GM19467 (cell line): Measurements from ENCODE around the gene YTHDC2.
A peak's percentile ranks its signal among the peaks of the same experiment; 100 is the strongest.

Experiments used
- ATAC-seq: cut with Tn5 transposase; IDR thresholded peaks from one replicate; pipeline ENCODE4 v1.9.1; 2021; ENCODE audit warnings: mild to moderate bottlenecking, moderate library complexity; ENCODE audit not compliant: unreplicated experiment

The YTHDC2 gene

DNA sequence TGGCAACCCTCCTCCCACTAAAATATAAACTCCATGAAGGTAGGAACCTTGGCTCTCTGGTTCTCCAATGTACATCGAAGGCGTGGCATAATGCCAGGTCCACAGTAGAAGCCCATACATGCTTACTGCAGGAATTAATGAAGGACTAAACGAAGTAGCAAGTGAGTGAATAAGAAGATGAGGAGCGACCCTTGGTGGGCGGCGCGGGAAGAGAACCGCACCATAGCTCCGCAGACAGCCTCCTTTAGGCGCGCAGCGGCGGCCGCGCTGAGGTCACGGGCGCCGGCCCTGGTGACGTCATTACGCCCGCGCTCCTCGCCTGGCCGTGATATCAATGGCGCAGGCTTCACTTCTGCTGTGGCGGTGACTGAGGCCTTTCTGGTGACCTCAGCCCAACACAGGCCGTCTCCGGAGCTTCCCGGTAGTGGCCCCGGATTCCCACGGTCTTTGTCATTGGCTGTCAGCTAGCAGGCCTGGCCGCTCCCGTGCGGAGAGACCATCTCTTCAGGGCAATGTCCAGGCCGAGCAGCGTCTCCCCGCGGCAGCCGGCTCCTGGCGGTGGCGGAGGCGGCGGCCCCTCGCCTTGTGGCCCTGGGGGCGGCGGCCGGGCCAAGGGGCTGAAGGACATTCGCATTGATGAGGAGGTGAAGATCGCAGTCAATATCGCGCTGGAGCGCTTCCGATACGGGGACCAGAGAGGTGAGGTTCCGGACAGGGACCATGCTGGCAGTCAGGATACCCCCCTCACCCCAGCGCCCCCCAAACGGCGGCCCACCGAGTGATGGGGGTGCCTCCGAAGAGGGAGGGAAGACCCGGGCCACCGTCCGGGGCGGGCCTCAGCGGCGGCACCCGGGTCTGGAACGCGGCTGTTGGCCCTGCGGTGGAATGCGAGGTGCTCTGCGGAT lies at the start of gene YTHDC2:
Gene YTHDC2 (plus strand): TSS at position 311 of the 905 bp plus-strand sequence. CDS start 202 bp downstream, at position 513.
- ATAC-seq, result peak; percentile 99

- no peak for ATAC-seq
These were observed 39.3 kb upstream of the YTHDC2 start for GRCh38 chr5:113474100-113474728.

GRCh38 chr5:113478691-113479090 lies 34.8 kb upstream of the YTHDC2 start:
- no peak for ATAC-seq

- ATAC-seq, result no peak
These were observed 33.3 kb upstream of the YTHDC2 start for GRCh38 chr5:113480243-113480642.

DNA sequence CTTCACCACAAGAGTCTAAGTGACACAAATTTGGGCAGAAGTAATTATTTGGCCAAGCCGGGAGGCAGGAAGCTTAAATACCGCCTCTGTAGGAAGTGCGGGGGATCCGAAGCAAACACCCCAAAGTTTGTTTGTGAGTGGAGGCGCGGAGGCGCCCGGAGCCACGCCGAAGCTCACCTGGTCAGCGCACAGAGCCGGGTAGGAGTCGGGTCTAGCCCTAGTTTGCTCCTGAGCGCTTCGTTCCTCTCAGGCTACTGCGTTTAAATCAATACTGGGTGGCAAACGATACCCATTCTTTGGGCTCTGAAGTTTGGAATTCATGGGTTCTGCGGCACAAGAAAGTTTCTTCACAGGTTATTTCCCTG lies 26.1 kb upstream of the YTHDC2 start:
- no peak for ATAC-seq

GRCh38 chr5:113487781-113488644 lies 25.5 kb upstream of the YTHDC2 start, which contains the start of gene MCC:
Gene MCC (minus strand): TSS chr5:113488453.
- ATAC-seq, result no peak

DNA sequence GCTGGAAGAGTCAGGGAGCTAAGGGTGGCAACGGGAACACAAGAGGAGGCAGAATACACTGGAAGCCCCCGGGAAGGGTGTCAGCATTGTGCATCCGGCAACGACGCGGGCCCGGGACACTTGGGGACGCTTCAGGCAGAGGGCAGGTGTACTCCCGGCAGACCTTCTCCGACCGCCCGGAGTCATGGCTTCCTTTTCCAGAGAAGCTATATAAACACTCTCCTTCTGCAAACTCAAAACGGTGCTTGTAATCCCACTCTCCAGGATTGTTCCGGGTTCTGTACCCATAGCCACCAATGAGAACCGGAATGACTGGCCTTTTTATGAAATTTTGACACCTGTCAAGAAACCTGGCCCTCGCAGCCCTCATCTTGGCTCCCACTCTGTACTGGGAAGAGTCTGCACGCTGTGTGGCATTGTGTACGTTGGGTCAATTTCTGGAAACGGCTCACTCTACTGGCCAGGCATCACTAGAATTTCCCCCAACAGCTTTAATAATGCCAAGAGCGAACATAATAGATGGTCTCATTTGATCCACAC lies 24.8 kb upstream of the YTHDC2 start:
- no peak for ATAC-seq

- ATAC-seq, result no peak
These were observed 24.2 kb upstream of the YTHDC2 start for GRCh38 chr5:113489299-113489698.

- ATAC-seq, result no peak
These were observed 23.2 kb upstream of the YTHDC2 start for GRCh38 chr5:113490317-113490716.

DNA sequence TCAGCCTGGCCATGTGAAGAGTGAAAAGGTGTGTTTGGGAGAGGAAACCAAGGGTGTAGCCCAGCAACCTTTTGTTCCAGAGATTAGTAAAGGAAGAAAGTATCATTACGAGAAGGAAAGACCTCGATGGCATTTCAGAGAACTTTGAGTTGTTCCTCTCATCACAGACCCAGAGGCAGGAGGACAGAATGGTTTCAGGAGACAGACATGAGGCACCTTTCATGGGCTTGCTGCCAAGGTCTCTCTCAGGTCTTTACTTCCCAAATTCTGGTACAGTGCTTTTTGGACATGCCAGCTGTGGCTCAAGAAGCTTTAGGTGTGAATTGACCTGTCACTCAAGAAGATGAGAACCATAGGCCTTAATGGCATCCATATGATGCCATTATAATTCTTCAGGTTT lies 22.5 kb upstream of the YTHDC2 start:
- ATAC-seq, result no peak

GRCh38 chr5:113493446-113493845 lies 20.0 kb upstream of the YTHDC2 start:
- ATAC-seq, result no peak

DNA sequence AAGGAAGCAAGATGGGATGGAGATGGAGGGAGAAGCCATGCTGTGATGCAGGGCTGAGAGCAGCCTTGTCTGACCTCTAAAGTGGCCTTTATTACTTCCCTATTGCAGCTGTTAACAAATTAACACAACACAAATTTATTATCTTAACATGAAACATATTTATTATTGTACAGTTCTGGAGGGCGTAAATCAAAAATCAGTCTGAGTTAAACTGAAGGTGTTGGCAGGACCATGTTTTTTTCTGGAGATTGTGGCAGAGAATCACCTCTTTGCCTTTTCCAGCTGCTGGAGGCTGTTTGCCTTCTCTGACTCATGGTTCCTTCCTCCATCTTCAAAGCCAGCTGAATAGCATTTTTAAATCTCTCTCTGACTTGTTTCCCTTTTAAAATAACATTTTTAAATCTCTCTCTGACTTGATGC lies 18.1 kb upstream of the YTHDC2 start:
- no peak for ATAC-seq

GRCh38 chr5:113502073-113502472 lies 11.4 kb upstream of the YTHDC2 start:
- no peak for ATAC-seq

- ATAC-seq, result no peak
These were observed 10.3 kb upstream of the YTHDC2 start for GRCh38 chr5:113503146-113503545.

DNA sequence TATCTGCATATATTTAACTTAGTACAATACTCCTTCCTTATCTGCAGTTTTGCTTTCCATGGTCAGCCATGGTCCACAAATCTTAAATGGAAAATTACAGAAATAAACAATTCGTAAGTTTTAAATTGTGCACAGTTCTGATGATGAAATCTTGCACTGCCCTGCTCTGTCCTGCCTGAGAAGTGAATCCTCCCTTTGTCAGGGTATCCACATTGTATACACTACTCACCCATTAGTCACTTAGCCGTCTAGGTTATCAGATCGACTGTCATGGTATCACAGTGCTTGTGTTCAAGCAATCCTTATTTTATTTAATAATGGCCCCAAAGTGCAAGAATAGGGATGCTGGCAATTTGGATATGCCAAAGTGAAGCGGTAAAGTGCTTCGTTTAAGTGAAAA lies 8.3 kb upstream of the YTHDC2 start:
- no peak for ATAC-seq

DNA sequence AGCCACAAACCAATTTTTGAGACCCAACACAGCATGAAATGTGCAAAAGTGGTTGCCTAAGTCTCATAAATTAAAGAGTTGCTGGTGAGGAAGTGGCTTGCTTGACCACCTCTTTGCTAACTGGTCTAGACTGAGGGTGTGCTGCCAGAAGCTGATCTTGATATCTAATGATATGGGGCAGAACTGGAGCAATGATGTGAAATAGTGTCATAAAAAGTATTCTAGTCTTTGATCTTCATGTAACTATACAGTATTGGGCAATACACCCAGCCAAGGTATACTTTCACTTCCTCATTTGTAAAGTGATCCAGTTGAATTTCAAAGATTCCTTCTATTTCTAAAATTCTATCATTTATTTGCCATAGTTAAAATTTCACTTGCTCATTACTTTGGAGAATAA lies 5.9 kb upstream of the YTHDC2 start:
- no peak for ATAC-seq

DNA sequence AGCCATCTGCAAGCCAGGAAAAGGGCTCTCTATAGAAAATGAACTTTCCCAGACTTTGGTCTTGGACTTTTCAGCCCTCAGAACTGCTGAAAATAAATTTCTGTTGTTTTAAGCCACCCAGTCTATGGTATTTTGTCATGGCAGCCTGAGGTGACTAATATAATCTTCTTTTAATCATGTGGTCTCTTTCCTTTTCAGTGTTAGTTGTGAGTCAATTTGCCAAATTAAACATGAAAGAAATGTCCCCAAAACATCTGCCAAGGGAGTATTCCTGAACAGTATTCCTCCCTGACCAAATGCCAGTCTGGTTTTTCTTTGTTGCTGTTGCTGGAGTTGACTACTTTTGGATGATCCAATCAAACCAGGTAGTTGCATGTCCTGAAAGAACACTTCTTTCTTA lies 4.7 kb upstream of the YTHDC2 start:
- ATAC-seq, result no peak

- no peak for ATAC-seq
These were observed 2.5 kb upstream of the YTHDC2 start for GRCh38 chr5:113510836-113511451.

DNA sequence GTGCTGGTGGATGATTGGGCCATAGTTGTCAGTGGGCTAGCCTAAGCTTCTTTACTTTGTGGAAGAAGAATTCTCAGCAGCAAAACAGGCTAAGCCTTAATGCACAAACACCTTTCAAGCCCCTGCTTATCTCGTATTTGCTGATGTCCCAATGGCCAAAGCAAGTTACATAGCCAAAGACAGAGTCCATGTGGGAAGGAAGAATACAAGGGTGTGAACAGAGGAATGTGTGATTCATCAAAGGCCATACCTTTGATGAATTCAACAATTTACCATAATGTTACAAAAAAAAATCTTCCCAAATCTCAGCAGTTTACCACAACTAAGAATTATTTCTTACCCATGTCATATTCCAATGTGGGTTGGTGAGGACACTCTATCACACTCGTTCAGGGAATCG lies 1.2 kb upstream of the YTHDC2 start:
- ATAC-seq, result no peak

DNA sequence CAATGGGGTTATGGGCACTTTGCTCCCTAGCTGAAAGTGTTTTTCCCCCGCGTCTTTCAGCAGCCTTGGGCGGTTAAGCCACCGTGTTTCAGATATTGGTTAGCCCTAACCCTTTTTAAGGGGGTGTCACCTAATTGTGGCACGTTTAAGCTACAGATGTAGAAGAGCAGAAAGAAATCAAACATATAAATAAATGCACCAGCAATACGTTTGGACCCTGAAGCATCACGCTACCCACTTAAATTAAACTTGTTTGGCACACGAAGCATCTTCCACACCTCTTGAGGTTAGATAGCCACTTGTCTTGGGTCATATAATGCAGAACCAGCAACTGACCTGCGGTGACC lies 768 bp downstream of the YTHDC2 start:
- no peak for ATAC-seq

DNA sequence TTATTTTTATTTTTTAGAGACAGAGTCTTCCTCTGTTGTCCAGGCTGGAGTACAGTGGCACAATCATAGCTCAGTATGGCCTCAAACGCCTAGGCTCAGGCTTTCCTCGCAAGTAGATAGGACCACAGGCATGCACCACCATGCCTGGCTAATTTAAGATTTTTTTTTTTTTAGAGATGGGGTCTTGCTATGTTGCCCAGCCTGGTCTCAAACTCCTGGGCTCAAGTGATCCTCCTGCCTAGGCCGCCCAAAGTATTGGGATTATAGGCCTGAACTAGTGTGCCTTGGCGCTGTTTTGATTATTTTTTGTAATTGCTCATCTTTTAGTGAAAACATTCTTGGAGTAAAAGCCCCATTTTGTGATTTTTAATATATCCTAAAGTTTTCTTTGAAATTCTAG lies 5.4 kb downstream of the YTHDC2 start:
- ATAC-seq, result no peak
